HCT116 (cell line): ENCODE results near the gene NOL4L. TPM values are rescaled to one million over a fixed set of nuclear protein-coding genes. Genes with fewer than 3 reads are reported as not detected.

Source experiments
- ATAC-seq: fragments of 200-7000 bp; cut with Tn5 transposase; 2 replicates; pipeline ENCODE4 v1.9.1; 2020; ENCODE audit warnings: mild to moderate bottlenecking, moderate library complexity
- BruUV-seq: library from RNA; stranded (reverse); fragments of 400-500 nt; replicated peaks from 2 replicates; lab custom pipeline; 2021; lab: Mats Ljungman, UMichigan
- CTCF ChIA-PET: fragments of 300-600 bp; sonication (Branson Sonifier 250); formaldehyde crosslinking; loops from one replicate; lab custom pipeline; 2021; ENCODE audit warnings: antibody characterized with exemption; lab: Charles Lee
- POLR2A ChIA-PET: fragments of 300-600, 350-600 bp; sonication (Branson Sonifier 250); formaldehyde crosslinking; loops from one replicate; lab custom pipeline; 2021; ENCODE audit warnings: antibody characterized with exemption; lab: Charles Lee
- RAD21 ChIA-PET, 2 experiments: fragments of 300-600 bp; sonication (Branson Sonifier 250); formaldehyde crosslinking; loops; one replicate each; lab custom pipeline; 2023; ENCODE audit warnings: low total read pairs in 2 of 2; ENCODE audit not compliant: uncharacterized antibody in 2 of 2, unreplicated experiment in 2 of 2, low non-redundant PET in 1 of 2; lab: Charles Lee
- DNase-seq: peaks from one replicate; pipeline ENCODE4 v3.0.0-alpha.2; 2010; ENCODE audit warnings: low read depth, low spot score
- H2AFZ ChIP-seq: fragments of 200-600 bp; shearing (Covaris generic), sonication (generic); 2 replicates; pipeline ENCODE4 v1.6.1; 2017; ENCODE audit warnings: low read depth, mixed run types, mixed read lengths, antibody characterized with exemption, low read length; ENCODE audit not compliant: poor library complexity, severe bottlenecking
- H3K27ac ChIP-seq: 2 replicates; pipeline ENCODE4 v1.5.1; 2012; ENCODE audit warnings: low read depth, low read length
- H3K27me3 ChIP-seq: fragments of 200-600 bp; sonication (generic); 2 replicates; pipeline ENCODE4 v1.6.1; 2016; ENCODE audit warnings: mixed run types, low read length, mixed read lengths; ENCODE audit not compliant: insufficient read depth
- H3K36me3 ChIP-seq, 2 experiments: fragments of 200-500 bp in 1 of 2; fragments of 200-600 bp in 1 of 2; sonication (Bioruptor generic) in 1 of 2; sonication (generic) in 1 of 2; 2 replicates each; pipeline versions ENCODE4 v1.5.1 to v1.6.1; 2014 to 2016; ENCODE audit warnings: low read length in 2 of 2, inconsistent platforms in 1 of 2, mixed read lengths in 1 of 2, mixed run types in 1 of 2; ENCODE audit not compliant: insufficient read depth in 2 of 2, control insufficient read depth in 1 of 2
- H3K4me1 ChIP-seq, 2 experiments: fragments of 200-600 bp in 1 of 2; sonication (generic) in 1 of 2; 2 replicates each; pipeline versions ENCODE4 v1.5.1 to v1.6.1; 2012 to 2017; ENCODE audit warnings: low read length in 2 of 2, inconsistent platforms in 1 of 2, mild to moderate bottlenecking in 1 of 2, mixed read lengths in 1 of 2, mixed run types in 1 of 2, moderate library complexity in 1 of 2; ENCODE audit not compliant: insufficient read depth in 2 of 2, control insufficient read depth in 1 of 2
- H3K4me2 ChIP-seq: fragments of 200-600 bp; sonication (generic); 2 replicates; pipeline ENCODE4 v1.6.1; 2017; ENCODE audit warnings: mixed run types, low read length, mixed read lengths
- H3K4me3 ChIP-seq, 2 experiments: fragments of 200-600 bp in 1 of 2; sonication (generic) in 1 of 2; replicated peaks in 1 of 2; 2 replicates each; pipeline ENCODE4 v1.5.1; 2011 to 2016; ENCODE audit warnings: low read length in 2 of 2, control low read depth in 1 of 2, low read depth in 1 of 2, mild to moderate bottlenecking in 1 of 2, mixed read lengths in 1 of 2, mixed run types in 1 of 2
- H3K79me2 ChIP-seq: fragments of 200-600 bp; sonication (generic); 2 replicates; pipeline ENCODE4 v1.6.1; 2017; ENCODE audit warnings: mild to moderate bottlenecking, mixed run types, low read length, moderate library complexity, mixed read lengths; ENCODE audit not compliant: insufficient read depth
- H3K9ac ChIP-seq: fragments of 200-600 bp; sonication (generic); 2 replicates; pipeline ENCODE4 v1.6.1; 2016; ENCODE audit warnings: low read length, mixed read lengths
- H3K9me2 ChIP-seq: fragments of 200-600 bp; sonication (generic), shearing (Covaris generic); 2 replicates; pipeline ENCODE4 v1.6.1; 2017; ENCODE audit warnings: mixed run types, mild to moderate bottlenecking, moderate library complexity; ENCODE audit not compliant: insufficient read depth
- H3K9me3 ChIP-seq, 2 experiments: fragments of 200-500 bp in 1 of 2; fragments of 200-600 bp in 1 of 2; sonication (Bioruptor generic) in 1 of 2; sonication (generic) in 1 of 2; 2 replicates each; pipeline ENCODE4 v1.6.1; 2014 to 2017; ENCODE audit warnings: low read length in 2 of 2, mixed read lengths in 2 of 2, inconsistent platforms in 1 of 2, low read depth in 1 of 2, mild to moderate bottlenecking in 1 of 2, mixed run types in 1 of 2, moderate library complexity in 1 of 2; ENCODE audit not compliant: control insufficient read depth in 1 of 2, insufficient read depth in 1 of 2
- H4K20me1 ChIP-seq: fragments of 200-600 bp; sonication (generic), shearing (Covaris generic); 2 replicates; pipeline ENCODE4 v1.6.1; 2017; ENCODE audit warnings: mixed run types, mild to moderate bottlenecking, moderate library complexity; ENCODE audit not compliant: insufficient read depth
- CBX3 ChIP-seq: IDR thresholded peaks from 2 replicates; pipeline ENCODE4 v1.6.1; 2012; ENCODE audit warnings: low read depth
- CEBPB ChIP-seq: IDR thresholded peaks from 2 replicates; pipeline ENCODE4 v1.6.1; 2012; ENCODE audit warnings: low read depth
- EGR1 ChIP-seq: IDR thresholded peaks from 2 replicates; pipeline ENCODE4 v1.6.1; 2012; ENCODE audit warnings: low read depth
- EZH2phosphoT487 ChIP-seq: fragments of 200-600 bp; IDR thresholded peaks from 2 replicates; pipeline ENCODE4 v1.6.1; 2018; ENCODE audit warnings: antibody characterized with exemption, borderline replicate concordance
- FOSL1 ChIP-seq: IDR thresholded peaks from 2 replicates; pipeline ENCODE4 v1.6.1; 2012; ENCODE audit warnings: low read depth
- JUND ChIP-seq: IDR thresholded peaks from 2 replicates; pipeline ENCODE4 v1.6.1; 2012
- POLR2A ChIP-seq: IDR thresholded peaks from 2 replicates; pipeline ENCODE4 v1.7.0; 2011; ENCODE audit warnings: borderline replicate concordance; ENCODE audit not compliant: insufficient read depth, insufficient read length; ENCODE audit errors: extremely low read depth
- POLR2AphosphoS5 ChIP-seq: IDR thresholded peaks from 2 replicates; pipeline ENCODE4 v1.6.1; 2011; ENCODE audit warnings: mild to moderate bottlenecking, low read depth, low read length, moderate library complexity
- SIN3A ChIP-seq: IDR thresholded peaks from 2 replicates; pipeline ENCODE4 v1.6.1; 2012; ENCODE audit warnings: low read depth
- SRF ChIP-seq: IDR thresholded peaks from 2 replicates; pipeline ENCODE4 v1.6.1; 2012; ENCODE audit warnings: low read depth
- YY1 ChIP-seq: IDR thresholded peaks from 2 replicates; pipeline ENCODE4 v1.6.1; 2011; ENCODE audit warnings: low read length, low read depth, moderate library complexity, mild to moderate bottlenecking; ENCODE audit not compliant: insufficient replicate concordance; ENCODE audit errors: extremely low read depth
- ZFX ChIP-seq: fragments of 450-650 bp; IDR thresholded peaks from 2 replicates; pipeline ENCODE4 v1.6.1; 2017
- intact Hi-C: fragments of 100-400 bp; cut with micrococcal nuclease; formaldehyde crosslinking; loops from 2 replicates; pipeline ENCODE4 v1.10.0; 2022
- total RNA-seq: library from RNA; stranded (reverse); gene quantifications from one replicate; pipeline ENCODE4 v1.2.1, GENCODE V29; 2021; ENCODE audit not compliant: unreplicated experiment
- TF ChIP-seq, protein P1 (sequence below): IDR thresholded peaks from 2 replicates; pipeline ENCODE4 v1.6.1; 2012
- TF ChIP-seq, protein P2 (sequence below): IDR thresholded peaks from 2 replicates; pipeline ENCODE4 v1.6.1; 2012; ENCODE audit warnings: low read depth

NOL4L gene
- total RNA-seq, 1 experiment from 2014 or later: 5.9 TPM

DNA sequence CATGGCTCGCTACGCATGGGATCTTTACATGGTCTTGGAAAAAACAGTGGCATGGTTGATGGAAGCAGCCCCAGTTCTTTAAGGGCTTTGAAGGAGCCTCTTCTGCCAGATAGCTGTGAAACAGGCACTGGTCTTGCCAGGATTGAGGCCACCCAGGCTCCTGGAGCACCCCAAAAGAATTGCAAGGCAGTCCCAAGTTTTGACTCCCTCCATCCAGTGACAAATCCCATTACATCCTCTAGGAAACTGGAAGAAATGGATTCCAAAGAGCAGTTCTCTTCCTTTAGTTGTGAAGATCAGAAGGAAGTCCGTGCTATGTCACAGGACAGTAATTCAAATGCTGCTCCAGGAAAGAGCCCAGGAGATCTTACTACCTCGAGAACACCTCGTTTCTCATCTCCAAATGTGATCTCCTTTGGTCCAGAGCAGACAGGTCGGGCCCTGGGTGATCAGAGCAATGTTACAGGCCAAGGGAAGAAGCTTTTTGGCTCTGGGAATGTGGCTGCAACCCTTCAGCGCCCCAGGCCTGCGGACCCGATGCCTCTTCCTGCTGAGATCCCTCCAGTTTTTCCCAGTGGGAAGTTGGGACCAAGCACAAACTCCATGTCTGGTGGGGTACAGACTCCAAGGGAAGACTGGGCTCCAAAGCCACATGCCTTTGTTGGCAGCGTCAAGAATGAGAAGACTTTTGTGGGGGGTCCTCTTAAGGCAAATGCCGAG is 148.8 kb downstream of the NOL4L start:
- intact Hi-C loops: no loop called here
- ChIA-PET RAD21 (no interaction called here), POLR2A (no interaction called here)
- H3K27me3 ChIP-seq: no peaks in the 10 kb centered on the region
- H3K9me3 ChIP-seq: no peaks in the 10 kb centered on the region
- no peak for ATAC-seq
- no peak overlapping the region for H3K4me2 ChIP-seq
- no TSS peak for BruUV-seq
- no peaks in the 10 kb centered on the region; the same call in 1 of the 2 replicates for H3K79me2 ChIP-seq
- no peak overlapping the region for H2AFZ ChIP-seq
- H3K36me3 ChIP-seq: peaks cover 31 to 51% of the 10 kb centered on the region in 2 experiments
- no peaks in the 10 kb centered on the region for H3K4me1 ChIP-seq
- TF ChIP-seq SIN3A (no peak), YY1 (no peak), CEBPB (no peak), CBX3 (no peak), EGR1 (no peak), POLR2AphosphoS5 (no peak), EZH2phosphoT487 (no peak), FOSL1 (no peak), ZFX (no peak), JUND (no peak), POLR2A (no peak), SRF (no peak)
- TF ChIP-seq, protein P1, sequence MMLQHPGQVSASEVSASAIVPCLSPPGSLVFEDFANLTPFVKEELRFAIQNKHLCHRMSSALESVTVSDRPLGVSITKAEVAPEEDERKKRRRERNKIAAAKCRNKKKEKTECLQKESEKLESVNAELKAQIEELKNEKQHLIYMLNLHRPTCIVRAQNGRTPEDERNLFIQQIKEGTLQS: no peak
- TF ChIP-seq, protein P2, sequence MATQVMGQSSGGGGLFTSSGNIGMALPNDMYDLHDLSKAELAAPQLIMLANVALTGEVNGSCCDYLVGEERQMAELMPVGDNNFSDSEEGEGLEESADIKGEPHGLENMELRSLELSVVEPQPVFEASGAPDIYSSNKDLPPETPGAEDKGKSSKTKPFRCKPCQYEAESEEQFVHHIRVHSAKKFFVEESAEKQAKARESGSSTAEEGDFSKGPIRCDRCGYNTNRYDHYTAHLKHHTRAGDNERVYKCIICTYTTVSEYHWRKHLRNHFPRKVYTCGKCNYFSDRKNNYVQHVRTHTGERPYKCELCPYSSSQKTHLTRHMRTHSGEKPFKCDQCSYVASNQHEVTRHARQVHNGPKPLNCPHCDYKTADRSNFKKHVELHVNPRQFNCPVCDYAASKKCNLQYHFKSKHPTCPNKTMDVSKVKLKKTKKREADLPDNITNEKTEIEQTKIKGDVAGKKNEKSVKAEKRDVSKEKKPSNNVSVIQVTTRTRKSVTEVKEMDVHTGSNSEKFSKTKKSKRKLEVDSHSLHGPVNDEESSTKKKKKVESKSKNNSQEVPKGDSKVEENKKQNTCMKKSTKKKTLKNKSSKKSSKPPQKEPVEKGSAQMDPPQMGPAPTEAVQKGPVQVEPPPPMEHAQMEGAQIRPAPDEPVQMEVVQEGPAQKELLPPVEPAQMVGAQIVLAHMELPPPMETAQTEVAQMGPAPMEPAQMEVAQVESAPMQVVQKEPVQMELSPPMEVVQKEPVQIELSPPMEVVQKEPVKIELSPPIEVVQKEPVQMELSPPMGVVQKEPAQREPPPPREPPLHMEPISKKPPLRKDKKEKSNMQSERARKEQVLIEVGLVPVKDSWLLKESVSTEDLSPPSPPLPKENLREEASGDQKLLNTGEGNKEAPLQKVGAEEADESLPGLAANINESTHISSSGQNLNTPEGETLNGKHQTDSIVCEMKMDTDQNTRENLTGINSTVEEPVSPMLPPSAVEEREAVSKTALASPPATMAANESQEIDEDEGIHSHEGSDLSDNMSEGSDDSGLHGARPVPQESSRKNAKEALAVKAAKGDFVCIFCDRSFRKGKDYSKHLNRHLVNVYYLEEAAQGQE: no peak
- TF ChIP-seq, all 23 proteins: peak for 0
- H3K27ac ChIP-seq: no peak overlapping the region
- no peaks in the 10 kb centered on the region for H4K20me1 ChIP-seq
- no peak for DNase-seq
- no peak overlapping the region for H3K4me3 ChIP-seq
- CTCF ChIA-PET: no interaction called here
- H3K9ac ChIP-seq: no peak overlapping the region
- H3K9me2 ChIP-seq: no peaks in the 10 kb centered on the region
